Neural progenitor cell (in vitro differentiated cells): Measurements from ENCODE around the gene TLR9.

Experiments used
- CTCF ChIP-seq: fragments of 200-600 bp; sonication (generic); IDR thresholded peaks from 2 replicates; pipeline ENCODE4 v1.5.1; 2017; ENCODE audit warnings: antibody characterized with exemption, mild to moderate bottlenecking
- EZH2 ChIP-seq: fragments of 200-600 bp; sonication (generic); IDR thresholded peaks from 2 replicates; pipeline ENCODE4 v1.6.1; 2017; ENCODE audit warnings: antibody characterized with exemption, mild to moderate bottlenecking, moderate library complexity

GRCh38 chr3:52185311-52185710, 40.1 kb downstream of the TLR9 start:
- TF ChIP-seq EZH2 (no peak), CTCF (no peak)
